HG02884 (cell line): ENCODE data around the gene C16orf74.
A peak's percentile ranks its signal among the peaks of the same experiment; 100 is the strongest.

Experiments used
- ATAC-seq: cut with Tn5 transposase; IDR thresholded peaks from one replicate; pipeline ENCODE4 v1.9.1; 2021; ENCODE audit warnings: mild to moderate bottlenecking, moderate library complexity; ENCODE audit not compliant: unreplicated experiment

Gene C16orf74

DNA sequence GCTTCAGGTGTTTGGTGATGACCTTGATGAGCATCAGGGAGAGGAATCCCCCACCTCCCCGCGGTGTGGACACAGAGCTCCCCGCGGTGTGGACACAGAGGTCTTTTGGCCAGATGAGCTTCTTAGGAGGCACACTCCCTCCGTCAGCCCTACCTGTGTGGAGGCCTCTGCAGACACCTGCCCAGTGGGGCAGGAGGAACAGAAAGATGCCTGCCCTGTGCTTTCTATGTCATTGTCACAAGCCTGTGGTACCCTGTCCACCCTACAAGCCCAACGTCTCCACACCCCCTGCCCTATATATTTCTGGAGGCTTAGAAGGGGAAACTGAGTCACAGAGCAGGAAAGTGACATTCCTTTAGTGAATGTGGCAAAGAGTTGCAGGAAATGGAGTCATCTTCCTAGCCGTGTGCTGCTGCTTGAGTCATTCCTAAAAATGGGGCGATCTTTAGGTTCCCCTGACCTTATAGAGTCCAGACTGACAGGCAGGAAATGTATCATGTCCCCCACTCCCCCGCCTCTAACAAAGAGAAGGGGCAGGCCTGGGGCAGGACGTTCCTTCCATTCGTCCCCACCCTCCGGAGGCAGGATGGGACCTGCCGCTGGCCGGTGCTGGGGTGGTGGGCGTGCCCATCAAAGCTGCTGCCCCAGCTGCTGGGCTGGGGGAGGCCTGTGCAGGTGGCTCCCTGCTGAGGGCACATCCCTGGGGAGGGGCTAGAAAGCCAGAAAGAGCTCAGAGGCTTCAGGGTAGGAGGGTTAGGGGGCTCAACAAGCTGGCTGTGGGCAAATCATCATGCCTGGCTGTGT is 1.0 kb upstream of the C16orf74 start:
- ATAC-seq = no peak

DNA sequence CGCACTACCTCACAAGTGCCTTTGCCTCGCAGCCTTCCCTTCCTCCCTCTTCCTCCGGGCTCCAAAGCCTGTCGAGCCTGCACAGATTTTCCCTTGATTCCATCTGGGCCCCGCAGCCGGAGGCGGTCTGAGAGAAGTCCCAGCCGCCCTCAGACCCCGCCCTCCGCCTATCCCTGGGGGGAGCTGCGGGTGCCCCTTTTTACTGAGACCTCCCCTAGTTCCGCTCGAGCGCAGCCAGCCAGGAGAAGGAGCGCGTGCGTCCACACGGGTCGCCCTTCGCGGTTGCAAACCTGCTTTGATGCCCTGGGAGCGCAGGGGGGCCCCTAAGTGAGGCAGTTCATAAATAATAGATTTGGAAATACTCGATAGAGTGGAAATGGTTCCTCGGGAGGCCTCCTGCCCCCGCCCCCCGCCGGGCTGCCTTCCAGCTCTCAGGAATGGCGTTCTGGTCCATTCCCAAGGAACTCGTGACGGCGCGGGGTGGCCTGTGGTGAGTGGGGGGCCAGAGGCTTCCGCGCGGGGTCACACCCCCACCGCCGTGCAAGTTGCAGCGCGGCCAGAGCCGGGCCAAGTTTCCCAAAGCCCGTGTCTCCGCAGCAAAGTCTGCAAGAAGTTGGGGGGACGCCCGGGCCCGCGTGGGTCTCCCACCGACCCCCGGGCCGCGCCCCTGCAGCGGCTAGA is 610 bp downstream of the C16orf74 start:
- ATAC-seq = no peak

DNA sequence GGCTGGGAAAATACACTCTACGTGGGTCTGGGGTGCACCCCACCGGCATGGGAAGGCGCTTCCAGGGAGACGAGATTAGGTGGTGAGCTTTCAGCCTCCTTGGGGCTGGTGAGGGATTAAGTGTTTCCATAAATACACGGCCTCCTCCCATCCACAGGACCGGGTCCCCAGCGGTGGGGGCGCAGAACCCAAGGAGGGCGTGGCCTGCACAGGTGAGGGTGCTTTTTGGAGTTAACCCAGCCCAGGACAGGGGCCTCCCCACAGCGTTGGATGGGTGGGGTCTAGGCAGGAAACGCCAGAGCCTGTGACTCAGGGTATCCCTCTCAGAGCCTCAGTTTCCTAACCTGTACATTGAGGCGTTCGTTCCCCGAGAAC is 1.1 kb downstream of the C16orf74 start:
- no peak for ATAC-seq

DNA sequence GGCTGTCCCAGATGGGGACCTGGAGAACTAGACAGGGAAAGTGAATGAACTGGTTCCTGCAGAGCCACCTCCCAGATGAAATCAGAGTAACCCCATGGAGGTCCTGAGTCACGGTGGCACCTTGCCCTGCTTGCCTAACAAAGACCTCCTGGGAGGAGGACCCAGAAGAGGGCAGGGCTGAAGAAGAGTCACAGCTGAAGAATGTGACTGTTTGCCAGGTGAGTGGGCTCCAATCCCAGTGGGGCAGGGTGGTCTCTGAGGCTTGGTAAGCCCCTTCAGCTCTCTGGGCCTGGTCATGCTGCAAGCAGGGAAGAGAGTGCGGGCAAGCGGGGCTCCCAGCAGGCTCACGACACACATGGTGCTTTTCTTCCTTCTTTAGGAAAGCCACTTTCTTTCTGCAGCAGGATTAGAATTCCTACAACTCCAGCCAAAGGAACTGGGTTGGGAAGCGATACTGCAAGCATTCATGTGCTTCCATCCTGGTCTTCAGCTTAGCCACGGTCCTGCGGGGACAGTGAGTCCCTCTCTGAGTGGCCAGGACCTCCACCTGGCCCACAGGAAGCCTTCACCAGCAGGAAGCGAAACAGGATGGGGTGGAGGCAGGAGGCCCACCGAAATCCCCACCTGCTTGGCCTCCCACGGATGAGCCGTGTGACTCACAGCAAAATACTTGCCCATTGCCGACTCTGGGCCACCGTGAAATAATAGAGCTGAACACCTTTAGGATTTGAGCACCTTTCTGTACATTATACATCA is 4.3 kb downstream of the C16orf74 start:
- peak; percentile 57 for ATAC-seq

DNA sequence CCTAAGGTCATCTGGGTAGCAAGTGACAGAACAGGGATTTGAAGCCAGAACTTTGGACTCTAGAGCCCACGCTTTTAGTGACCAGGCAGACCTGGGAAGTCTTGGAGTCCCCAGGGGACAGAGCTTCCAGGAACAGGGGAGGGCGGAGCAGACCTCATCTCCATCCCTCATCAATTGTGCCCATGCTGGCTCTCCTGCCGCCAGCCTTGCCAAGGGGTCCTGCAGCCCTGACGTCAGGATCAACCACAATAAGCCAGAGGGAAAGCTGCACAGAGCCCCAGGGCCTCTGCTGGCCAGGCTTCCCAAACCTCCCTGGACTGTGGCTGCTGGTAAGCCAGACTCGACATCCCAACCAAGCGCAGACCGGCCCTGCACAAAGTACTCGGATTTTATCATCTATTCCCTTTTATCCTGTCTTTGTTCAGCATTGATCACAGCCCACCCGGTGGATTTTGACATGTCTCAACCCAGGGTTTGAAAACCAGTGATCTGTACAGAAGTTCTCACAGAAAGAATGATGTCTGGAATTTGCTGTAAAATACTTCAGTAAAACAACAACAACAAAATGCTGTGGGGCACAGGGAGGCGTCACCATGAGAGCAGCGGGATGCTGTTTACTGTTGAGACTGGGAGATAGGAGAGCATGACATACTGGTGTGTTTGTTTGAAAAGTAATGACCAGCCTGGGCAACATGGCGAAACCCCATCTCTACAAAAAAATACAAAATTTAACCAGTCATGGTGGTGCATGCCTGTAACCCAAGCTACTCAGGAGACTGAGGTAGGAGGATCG is 11.8 kb downstream of the C16orf74 start:
- ATAC-seq = no peak

DNA sequence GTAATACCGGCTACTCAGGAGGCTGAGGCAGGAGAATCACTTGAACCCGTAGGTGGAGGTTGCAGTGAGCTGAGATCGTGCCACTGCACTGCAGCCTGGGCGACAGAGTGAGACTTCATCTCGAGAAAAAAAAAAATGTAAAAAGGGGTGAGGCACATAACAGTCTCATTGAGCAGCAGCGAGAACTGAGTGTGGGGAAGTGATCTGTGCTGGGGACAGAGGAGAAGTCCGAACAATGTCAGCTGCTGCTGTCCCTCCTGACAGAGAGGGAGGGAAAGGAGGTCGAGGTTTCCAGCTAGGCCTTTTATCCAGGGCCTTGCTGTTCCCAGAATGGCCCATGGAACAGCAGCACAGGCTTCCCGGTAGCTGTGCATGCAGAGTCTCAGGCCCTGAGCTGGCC is 14.0 kb downstream of the C16orf74 start:
- no peak for ATAC-seq

DNA sequence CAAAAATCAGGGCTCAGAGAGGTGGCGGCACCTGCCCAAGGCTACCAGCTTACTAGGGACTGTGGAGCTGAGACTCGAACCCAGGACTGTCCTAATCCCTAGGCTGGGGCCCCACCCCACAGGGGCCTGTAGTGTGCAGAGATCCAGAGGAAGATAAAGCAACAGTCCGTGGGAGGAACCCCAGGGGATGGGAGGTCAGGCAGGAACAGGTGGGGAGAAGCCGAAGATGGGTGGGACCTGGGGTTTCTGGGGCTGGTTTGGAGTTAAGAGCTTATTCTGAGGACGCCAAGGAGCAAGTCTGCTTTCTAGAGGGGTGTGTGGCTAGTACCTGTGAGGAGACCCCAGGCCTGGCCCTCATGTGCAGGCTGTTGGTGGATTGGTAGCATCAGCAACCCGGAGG is 14.9 kb downstream of the C16orf74 start:
- no peak for ATAC-seq

DNA sequence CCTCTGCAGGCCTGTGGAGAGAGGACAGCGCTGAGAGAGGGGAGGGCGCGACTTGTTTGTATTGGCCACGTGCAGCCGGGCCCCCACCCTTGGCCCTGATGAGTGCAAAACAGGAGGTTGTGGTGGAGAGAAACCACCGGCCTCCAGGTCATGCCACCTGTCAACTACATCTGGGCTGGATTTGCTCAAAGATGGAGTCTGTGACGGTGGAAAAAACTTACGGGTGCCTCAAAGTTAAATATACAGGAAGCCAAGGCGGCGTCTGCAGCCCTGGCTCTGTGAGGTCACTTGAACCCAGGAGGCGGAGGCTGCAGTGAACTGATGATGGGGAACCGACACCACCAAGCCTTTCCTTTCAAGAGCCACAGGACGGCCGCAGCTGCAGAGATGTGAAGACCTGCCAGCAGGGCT is 15.7 kb downstream of the C16orf74 start:
- no peak for ATAC-seq

DNA sequence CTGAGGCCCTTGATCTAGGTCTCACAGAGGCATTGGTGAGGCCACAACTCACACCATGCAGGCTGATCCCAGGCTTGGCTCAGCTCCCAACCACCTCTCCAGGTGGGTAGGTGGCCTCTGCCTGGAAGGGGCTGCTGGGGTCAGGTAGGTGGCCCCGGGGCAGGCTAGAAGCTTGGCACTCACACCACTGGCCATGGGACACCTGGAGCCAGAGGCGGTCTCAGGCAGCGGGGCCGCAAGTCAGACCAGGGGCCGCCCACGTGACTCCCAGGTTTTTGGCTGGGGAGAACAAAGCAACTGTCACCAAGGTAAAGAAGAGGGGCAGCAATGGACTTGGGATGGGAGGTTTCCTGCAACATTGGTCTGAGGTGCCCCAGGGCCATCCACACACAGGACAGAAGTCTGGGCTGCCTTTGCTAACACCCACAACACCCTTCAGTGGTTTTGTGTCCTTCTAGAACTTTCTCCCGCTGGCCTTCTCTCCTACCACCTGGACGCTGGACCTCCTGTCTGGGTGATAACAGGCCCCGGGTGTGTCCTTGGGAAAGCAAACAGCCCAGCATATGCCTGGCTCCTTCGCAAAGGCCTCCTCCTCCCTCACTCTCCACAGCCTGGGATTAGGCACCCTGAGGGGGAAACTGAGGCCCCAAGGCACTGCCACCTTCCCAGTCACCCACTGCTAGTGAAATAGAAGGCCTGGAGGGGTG is 16.4 kb downstream of the C16orf74 start:
- ATAC-seq = no peak

DNA sequence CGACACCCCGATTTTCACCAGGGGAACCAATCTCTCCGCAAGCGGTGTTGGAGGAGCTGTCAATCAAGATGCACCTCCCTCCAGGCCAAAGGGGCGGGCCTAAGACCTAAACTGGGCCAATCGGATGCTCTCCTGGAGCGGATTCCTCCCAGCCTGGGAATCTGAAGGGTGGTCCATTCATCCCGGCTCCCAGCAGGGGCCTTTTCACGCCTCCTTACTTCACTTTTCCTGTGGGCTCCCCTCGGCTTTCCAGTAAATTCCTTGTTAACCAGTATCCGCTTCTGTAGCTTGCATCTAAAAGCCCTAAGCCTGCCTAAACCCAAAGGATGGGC is 17.1 kb downstream of the C16orf74 start:
- ATAC-seq = no peak

DNA sequence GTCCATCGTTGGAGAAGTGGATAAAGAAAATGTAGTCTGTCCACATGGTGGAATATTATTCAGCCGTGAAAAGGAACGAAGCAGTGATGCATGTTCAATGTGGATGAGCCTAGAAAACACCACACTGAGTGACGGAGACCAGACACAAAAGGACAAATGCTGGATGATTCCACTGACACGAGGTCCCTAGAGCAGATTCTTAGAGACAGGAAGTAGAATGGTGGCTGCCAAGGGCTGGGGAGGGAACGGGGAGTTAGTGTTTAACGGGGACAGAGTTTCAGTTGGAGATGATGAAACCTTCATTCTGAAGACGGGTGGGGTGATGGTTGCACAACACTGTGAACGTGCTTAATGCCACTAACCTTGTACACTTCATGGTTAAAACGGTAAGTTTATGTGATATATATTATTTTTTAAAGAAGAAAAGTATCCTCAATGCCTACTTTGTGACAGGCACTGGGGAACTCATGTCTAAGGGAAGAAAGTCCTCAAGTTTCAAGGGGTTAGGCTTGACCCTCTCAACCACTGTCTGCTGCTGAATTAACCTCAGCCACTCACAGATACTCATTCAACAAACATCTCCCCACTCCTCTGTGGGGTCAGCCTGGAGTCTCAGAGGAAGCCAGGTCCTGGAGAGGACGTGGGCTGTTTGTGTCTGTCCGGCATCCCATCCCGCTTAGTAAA is 17.6 kb downstream of the C16orf74 start:
- ATAC-seq = no peak

DNA sequence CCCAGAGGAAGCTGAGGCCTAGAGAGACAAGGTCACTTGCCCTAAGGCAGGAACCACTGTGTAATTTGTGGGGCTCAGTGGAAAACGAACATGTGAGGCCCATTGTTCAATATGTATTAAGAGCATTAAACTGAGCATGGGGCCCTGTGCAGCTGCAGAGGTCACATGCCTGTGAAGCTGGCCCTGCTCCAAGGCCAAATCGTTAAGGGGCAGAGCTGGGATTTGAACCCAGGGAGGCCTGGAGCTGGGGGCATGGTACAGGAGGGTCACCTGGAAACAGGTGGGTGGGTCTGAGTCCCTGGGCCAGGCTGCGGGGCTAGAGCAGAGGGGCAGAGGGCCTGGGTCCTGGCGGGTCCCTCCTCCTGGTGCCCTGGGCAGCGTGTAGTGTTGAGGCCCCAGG is 19.7 kb downstream of the C16orf74 start:
- ATAC-seq = no peak

DNA sequence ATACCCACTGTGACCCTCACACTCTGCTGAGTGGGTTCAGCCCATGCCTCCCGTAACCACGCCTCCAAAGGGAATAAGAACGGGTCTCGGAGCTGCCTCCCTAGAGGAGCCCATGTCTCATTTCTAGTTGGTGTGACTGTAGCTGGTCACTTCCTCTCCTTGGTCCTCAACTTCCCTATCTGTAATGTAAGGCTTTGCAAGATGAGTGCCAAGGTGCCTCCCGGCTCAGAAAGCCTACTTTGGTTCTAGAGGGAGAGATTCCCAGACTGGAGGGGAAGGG is 20.8 kb downstream of the C16orf74 start:
- no peak for ATAC-seq

DNA sequence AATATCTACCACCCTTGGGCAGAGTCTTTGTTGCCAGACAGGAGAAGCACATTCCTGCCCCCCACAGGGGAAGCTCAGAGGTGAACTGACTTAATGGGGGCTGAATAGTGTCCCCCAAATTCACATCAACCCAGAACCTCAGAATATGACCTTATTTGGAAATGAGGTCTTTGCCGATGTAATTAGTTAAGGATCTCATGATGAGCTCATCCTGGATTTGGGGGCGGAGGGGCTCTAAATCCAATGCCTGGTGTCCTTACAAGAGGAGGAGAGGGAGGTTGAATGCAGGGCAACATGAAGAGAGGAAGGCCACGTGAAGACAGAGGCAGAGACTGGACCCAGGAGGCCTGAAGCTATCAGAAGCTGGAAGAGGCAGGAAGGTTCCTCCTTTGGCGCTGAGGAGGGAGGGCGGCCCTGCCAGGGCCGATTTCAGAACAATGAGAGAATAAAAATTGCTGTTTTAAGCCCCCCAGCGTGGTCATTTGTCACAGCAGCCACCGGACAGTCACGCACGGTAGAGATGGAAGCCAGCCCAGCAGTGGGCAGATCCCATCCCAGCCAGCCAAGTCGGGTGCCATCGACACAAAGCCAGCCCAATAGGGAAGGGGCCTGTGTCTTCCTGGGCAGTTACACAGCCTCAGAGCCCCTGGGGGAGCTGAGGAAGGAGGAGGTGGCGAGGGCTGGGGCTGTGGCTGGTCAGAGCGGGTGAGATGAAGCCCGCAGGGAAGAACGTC is 21.3 kb downstream of the C16orf74 start:
- no peak for ATAC-seq

DNA sequence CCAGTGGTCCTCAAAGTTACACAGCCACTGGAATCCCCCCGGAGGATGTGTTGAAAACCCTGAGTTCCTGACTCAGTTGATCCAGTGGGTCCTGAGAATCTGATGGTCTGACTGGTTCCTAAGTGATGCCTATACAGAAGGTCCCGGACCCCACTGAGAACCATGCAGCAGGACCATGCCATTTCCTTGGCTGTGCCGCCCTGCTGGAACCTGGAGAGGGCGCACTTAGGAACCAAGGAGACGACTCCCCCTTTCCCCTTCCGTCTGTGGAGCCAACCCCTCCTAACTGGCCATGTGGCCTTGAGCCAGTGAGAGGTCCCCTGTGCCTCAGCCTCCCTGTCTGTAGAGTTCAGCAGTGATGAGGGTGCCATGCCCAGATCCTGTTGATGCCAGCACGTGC is 22.0 kb downstream of the C16orf74 start:
- ATAC-seq = no peak

DNA sequence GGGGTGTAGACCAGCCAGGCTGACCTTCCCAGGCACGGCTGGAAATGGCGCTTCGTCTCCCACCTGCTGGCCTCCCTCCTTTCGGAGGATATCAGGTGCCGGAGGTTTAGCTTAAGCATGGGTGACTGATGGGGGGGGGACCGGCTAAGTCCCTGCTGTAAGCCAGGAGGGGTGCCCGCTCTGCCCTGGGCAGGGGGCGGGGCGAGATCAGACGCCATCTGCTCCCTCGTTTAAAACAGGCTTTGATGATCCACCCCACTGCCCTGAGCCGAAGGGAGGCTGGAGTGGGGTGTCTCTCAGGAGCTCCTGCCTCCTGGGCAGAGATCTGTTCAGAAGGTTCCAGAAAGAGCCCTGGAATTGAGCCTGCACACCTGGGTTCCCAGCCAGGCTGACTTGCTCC is 26.0 kb downstream of the C16orf74 start:
- ATAC-seq = no peak

DNA sequence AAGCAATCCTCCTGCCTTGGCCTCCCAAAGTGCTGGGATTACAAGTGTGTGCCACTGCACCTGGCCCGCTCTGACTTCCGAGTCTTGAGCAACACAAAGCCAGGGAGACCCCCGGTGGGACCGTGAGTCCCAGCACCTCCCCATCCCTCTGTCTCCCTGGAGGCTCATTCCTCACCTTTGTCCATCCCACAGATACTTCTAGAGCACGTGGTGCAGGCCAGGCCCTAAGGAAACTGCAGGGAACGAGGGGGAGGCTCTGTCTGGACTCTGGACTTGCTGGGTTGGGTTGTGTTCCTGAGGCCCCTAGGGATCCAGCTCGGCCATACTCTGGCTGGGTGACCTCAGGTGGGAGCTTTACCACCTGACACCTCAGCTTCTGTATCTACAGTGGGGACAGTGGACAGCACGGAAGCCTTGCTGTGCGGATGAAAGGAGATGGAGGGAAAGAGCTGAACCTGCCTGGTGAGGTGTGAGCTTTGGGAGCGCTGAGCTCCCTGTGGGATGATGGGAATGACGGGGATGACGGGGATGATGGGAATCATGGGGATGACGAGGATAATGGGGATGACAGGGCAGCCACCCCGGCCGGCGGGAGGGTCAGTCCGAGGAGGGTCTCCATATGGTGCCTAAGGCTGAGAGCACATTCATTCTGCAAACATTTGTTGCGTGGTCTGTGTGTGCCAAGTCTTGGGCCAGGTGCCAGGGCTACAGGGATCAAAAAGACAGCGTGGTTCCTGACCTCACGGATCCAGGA is 26.6 kb downstream of the C16orf74 start:
- ATAC-seq = no peak

DNA sequence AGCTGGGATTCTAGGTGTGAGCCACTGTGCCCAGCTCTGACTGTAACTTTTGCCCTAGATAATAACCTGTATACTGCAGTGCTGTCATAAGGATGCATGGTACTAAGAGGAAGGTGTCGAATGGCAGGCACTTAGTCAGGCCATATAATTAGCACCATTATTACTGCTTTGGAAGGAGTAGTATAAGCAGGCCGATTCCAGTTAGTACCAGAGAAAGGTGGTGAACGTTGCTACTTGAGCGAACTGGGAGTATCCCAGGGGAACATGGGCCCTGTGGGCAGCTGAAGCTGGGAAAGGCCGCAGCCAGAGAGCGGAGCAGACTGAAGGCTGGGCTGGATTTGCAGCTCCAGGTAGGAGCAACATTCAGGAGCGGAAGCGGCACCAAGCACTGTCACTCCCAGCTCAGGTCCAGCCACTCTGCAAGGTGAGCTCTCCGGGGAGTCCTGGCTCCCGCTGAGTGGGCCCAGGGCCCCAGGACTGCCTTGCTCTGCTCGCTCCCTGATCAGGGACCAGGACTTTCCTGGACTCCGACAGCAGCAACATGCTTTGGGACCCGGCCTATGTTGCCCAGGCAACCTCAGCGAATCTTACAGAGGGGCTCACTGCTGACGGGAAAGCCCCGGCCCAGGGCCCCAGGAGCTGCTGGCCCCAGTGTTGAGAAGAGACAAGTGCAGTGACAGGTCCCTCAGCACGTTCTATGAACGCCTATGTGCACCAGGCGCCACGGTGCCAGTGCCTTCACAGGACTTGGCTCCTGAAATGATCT is 28.6 kb downstream of the C16orf74 start:
- ATAC-seq = no peak
